C1 segment of cervical spinal cord (tissue), 14 donors: ENCODE data around the gene AQP10.
"Not testable (repeated sequence)": the region's sequence is repeated elsewhere in the genome, so short reads cannot be mapped to it uniquely, and the experiment has no call there.

ENCODE experiments used
- DNase-seq, 14 donors: peaks; one replicate each; lab custom pipeline; 2025; lab: John Stamatoyannopoulos, UW

Gene AQP10

DNA sequence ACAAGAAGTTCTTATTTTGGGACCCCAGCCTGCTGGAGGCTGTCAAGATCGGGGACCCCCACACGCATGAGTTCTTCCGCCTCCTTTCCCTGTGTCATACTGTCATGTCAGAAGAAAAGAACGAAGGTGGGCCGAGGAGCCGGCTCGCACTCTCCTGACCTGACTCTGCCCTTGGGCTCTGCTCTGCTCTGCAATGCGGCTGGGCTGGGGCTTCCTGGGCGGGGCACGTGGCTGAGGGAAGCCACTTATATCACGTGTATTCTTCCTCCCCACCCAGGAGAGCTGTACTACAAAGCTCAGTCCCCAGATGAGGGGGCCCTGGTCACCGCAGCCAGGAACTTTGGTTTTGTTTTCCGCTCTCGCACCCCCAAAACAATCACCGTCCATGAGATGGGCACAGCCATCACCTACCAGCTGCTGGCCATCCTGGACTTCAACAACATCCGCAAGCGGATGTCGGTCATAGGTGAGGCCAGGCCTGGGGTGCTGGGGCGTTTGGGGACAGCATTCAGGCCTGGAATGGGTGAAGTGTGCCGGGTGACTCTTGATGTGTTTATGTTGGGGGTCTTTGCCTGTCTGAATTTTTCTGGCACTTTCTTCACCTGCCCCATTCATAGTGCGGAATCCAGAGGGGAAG lies 22.1 kb downstream of the AQP10 start:
- DNase-seq: no peak

DNA sequence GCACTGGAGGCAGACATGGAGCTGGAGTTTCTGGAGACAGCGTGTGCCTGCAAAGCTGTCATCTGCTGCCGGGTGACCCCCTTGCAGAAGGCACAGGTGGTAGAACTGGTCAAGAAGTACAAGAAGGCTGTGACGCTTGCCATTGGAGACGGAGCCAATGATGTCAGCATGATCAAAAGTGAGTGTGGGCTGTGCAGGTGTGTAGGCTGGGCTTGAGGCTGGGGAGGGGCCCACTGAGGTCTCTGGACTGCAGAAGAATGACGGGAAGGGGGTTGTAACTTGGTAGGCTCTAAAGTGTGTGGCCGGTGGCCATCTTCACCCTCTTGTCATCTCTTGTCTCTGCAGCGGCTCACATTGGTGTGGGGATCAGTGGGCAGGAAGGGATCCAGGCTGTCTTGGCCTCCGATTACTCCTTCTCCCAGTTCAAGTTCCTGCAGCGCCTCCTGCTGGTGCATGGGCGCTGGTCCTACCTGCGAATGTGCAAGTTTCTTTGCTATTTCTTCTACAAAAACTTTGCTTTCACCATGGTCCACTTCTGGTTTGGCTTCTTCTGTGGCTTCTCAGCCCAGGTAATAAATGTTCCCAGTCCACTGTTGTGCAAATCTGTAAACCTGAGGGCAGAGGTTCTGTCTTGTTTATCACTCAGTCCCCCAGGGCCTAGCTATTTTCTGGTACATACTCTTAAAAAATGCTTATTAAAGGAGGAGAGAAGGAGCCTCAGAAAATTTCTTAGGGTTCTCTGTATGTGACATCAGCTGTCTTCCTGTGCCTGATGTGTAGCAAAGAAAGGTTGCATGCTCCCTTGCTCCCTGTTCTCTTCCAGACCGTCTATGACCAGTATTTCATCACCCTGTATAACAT lies 24.3 kb downstream of the AQP10 start:
- no peak for DNase-seq

DNA sequence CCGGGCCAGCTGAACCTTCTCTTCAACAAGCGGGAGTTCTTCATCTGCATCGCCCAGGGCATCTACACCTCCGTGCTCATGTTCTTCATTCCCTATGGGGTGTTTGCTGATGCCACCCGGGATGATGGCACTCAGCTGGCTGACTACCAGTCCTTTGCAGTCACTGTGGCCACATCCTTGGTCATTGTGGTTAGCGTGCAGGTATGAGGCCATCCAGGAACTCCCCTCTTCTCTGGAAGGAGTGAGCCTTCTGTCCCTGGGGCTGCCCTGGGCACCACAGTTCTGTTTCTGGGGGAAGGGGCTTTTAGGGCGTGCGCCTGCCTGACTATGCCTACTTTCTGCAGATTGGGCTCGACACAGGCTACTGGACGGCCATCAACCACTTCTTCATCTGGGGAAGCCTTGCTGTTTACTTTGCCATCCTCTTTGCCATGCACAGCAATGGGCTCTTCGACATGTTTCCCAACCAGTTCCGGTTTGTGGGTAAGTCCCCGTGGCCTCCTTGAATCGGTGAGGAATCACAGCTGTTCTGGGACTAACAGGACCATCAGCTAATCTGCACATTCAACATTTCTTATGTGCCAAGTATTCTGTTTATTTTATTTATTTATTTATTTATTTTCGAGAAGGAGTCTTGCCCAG lies 25.5 kb downstream of the AQP10 start:
- no peak for DNase-seq

DNA sequence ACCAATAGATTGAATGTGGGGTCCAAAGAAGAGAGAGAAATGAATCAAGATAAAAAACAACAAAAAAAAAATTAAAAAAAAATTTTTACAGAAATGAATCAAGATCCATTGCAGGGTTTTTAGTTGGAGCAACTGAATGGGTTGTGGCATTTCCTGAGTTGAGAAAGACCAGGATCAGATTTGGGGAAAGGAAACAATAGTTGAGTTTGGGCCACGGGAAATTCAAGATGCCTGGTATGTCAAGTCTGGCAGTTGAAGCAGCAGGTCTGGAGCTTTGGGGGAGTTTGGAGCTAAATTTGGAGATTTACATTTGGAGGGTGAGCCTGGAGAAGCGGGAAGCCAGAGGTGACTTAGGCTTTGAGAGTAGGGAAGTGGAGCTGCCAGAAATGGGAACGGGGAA lies 27.1 kb downstream of the AQP10 start:
- DNase-seq: no peak

DNA sequence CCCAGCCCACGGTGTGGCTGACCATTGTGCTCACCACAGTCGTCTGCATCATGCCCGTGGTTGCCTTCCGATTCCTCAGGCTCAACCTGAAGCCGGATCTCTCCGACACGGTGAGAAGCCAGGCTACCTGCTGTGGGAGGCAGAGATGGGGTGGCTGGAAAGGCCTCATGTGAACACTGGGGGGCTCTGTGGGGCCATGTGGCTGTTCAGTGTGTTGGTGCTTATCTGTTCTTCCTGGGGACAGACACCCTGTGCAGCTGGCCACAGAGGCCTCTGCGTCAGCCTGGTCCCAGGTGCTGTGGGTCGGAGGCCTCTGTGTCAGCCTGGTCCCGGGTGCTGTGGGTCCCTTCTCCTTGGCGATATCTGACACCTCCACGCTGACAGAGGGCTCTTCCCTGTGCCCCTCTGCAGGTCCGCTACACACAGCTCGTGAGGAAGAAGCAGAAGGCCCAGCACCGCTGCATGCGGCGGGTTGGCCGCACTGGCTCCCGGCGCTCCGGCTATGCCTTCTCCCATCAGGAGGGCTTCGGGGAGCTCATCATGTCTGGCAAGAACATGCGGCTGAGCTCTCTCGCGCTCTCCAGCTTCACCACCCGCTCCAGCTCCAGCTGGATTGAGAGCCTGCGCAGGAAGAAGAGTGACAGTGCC lies 27.7 kb downstream of the AQP10 start:
- DNase-seq: no peak

DNA sequence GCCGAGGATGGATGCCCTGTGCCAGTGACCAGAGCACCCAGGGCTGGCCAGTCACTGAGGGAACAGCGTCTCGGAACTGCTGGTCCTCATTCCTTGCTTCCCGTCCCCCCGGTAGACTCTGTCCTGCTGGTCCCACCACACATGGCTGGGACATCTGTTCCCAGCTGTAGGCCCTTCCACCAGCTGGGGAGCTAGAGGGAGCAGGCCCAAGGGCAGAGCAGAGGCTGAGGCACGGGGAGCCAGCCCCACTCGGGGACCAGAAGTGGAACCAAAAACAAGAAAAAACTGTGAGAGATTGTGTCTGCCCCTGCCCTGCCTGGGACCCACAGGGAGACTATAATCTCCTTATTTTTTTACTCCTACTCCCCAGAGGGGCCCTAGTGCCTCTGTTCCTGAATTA lies 28.2 kb downstream of the AQP10 start:
- DNase-seq: no peak

DNA sequence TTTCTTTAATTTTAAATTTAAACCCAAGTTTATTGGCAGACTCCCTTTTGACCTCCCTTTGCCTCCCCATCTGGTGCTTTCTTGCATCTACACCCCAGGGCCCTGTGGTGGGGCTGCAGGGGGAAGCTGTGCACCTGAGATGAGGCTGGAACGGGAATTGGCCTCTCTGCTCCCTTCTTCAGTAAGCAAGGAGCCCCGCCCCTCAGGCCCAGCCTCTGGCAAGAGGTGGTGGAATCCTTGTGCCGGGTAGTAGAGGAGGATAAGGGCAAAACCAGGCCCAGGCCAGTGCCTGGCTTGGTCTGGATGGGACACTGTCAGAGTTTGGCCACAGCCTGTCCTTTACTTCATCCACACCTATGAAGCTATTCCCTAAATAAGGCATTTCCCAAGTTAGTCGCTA lies 29.5 kb downstream of the AQP10 start:
- DNase-seq: no peak

DNA sequence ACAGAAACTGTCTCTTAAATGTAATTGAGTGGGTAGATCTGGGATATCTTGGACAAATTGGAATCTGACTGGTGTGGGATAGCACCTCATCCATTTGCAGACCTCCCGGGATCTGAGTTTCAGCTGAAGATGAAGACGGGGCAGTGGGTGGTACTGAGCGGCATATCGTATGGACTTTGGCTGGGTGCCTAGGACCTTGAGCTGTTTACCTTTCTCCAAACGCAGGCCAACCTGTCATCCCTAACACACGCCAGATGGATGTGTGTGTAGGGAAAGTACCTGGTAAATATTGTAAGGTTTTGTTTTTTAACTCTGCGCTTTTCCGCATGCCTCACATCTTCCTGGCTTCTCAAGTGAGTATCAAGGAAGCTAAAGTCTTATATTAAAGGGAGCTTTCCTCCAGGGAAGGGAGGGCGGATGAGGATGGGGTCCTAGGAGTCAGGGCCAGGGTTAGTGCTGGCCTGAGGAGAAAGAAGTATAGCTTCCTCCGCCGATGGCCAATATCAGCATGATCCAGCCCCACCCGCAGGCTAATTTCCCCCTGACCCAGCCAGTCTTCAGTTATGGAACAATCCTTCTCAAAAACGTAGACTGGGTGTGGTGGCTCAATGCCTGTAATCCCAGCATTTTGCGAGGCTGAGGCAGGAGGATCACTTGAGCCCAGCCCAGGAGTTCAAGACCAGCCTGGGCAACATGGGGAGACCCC lies 30.6 kb downstream of the AQP10 start:
- DNase-seq: no peak

DNA sequence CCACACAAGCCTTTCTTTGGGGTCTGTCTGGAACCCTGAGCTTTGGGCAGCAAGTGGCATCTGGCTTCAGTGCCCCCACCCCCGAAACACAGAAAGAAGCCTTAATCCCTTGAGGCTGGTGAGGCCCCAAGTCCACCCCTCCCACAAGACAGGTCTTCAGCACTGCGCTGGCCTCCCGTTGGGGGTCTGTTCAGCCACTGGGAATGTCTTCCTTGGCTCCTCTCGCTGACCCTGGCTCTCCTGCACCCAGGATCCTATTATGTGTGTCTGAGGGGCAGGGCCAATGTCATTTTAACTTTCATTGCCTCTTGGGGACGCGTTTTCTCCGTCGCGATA lies 31.3 kb downstream of the AQP10 start:
- DNase-seq: no peak

GRCh38 chr1:154352581-154353459 lies 31.9 kb downstream of the AQP10 start:
- DNase-seq: peak in 6 of 14 donors; percentile 11 to 39 (median 18)

- DNase-seq: no peak
Observed at GRCh38 chr1:154353460-154353904, 32.6 kb downstream of the AQP10 start.

- DNase-seq: no peak
Observed at GRCh38 chr1:154353966-154354365, 33.1 kb downstream of the AQP10 start.

DNA sequence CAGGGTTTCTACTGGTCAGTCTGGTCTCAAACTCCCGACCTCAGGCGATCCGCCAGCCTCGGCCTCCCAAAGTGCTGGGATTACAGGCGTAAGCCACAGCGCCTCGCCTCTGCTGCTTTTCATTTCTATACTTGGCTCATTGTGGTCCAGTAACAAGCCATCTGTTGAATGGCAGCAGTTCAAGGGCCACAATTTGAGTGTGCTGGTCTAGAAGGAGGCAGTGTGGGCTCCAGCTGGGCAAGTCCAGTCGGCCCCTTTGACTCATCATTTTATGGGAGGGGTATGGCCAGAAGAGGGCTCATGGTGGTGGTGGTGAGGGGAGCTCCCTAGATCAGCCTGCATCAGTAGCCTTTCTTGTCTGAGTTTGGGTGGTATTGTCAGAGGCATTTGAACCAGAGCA lies 37.6 kb downstream of the AQP10 start:
- DNase-seq: no peak

DNA sequence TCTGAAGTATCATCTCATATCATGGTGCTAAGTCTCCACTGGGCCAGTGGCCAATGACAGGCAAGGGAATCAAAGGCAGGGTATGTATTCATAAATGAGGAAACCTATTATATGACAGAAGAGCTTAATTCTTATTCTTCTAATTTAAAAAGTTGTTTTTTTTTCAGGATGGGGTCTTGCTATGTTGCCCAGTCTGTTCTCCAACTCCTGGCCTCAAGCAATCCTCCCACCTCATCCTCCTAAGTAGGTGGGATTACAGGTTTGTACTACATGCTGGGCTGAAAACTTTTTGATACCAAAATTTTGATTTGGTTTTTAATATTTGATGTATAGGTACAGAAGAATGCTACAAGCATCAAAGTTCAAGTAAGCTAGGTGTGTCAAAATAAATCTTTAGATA lies 39.4 kb downstream of the AQP10 start:
- DNase-seq: no peak

GRCh38 chr1:154360881-154361280 lies 40.0 kb downstream of the AQP10 start:
- not testable (repeated sequence) for DNase-seq

GRCh38 chr1:154361357-154361756 lies 40.5 kb downstream of the AQP10 start:
- no peak for DNase-seq

DNA sequence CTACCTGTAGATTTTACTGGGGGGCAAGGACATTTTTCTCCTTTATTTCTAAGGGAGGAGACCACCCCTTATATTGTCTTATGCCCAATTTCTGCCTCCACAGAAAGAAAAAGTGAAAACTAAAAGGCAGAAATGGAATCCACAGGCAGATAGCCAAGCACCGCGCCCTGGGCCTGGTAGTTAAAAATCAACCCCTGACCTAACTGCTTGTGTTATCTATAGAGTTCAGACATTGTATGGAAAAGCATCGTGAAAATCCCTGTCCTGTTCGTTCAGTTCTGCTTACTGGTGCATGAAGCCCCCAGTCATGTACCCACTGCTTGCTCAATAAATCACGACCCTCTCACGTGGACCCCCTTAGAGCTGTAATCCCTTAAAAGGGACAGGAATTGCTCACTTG lies 50.5 kb downstream of the AQP10 start:
- DNase-seq: no peak

DNA sequence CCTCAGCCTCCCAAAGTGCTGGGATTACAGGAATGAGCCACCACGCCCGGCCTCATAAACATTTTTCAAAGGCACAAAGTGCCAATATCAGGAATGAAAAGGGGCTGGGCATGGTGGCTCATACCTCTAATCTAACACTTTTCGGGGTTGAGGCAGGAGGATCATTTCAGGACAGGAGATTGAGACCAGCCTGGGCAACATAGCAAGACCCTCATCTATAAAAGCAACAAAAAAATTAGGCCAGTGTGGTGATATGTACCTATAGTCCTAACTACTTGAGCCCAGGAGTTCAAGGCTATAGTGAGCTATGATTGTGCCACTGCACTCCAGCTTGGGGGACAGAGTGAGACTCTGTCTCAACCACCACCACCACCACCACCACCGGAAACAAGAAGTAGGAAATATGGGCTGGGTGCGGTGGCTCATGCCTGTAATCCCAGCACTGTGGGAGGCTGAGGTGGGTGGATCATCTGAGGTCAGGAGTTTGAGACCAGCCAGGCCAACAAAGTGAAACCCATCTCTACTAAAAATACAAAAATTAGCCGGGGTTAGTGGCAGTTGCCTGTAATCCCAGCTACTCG lies 53.0 kb downstream of the AQP10 start:
- not testable (repeated sequence) for DNase-seq
